ENCODE measurements around the gene RASSF3. TPM values are rescaled to one million over a fixed set of nuclear protein-coding genes. Genes with fewer than 3 reads are reported as not detected.

RASSF3 gene
- total RNA-seq, 1 experiment from 2014 or later: 13.4 TPM

DNA sequence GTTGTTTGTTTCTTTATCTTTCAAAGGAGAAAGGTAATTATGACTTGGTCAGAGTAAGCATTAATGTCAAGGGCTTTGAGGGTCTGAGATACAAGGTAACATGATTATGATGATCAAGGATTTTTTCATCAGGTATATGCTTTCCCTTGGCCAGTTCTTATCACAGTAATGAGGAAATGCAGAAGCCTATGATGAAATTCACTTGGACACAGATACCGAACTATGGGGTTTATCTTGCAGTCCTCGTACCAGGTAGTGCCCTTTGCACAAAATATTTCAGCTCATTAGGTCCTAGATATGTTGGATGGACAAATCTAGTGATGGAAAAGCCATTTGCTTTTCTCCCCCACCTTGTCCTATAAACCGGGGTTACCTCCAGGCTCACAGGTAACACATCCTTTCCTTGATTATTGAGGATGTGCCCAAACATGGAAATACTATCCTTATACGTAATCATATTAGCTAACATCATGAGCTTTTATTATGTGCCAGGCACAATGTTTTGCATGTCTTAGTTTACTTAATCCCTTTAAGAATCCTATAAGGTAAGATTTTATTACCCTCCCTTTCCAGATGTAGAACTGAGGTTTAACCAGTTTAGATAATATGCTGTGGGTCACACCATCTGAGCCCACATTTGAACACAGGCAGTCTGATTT is 7.0 kb upstream of the RASSF3 start:
- no peaks in the 10 kb centered on the region for H3K36me3 ChIP-seq (ENCODE audit: low read depth, low read length)
- no peak overlapping the region for H3K4me3 ChIP-seq (ENCODE audit: low read length)
- TF ChIP-seq EZH2phosphoT487 (IDR thresholded peaks at IDR 0.05; ENCODE audit: borderline replicate concordance, low read length): no peak
- TF ChIP-seq EZH2 (IDR thresholded peaks at IDR 0.05; ENCODE audit: low read length, unreplicated experiment): no peak
- TF ChIP-seq, protein P1, sequence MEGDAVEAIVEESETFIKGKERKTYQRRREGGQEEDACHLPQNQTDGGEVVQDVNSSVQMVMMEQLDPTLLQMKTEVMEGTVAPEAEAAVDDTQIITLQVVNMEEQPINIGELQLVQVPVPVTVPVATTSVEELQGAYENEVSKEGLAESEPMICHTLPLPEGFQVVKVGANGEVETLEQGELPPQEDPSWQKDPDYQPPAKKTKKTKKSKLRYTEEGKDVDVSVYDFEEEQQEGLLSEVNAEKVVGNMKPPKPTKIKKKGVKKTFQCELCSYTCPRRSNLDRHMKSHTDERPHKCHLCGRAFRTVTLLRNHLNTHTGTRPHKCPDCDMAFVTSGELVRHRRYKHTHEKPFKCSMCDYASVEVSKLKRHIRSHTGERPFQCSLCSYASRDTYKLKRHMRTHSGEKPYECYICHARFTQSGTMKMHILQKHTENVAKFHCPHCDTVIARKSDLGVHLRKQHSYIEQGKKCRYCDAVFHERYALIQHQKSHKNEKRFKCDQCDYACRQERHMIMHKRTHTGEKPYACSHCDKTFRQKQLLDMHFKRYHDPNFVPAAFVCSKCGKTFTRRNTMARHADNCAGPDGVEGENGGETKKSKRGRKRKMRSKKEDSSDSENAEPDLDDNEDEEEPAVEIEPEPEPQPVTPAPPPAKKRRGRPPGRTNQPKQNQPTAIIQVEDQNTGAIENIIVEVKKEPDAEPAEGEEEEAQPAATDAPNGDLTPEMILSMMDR (conservative IDR thresholded peaks at IDR 0.05; ENCODE audit: low read depth, low read length): no peak
- no peaks in the 10 kb centered on the region for H3K27me3 ChIP-seq (ENCODE audit: low read length)
- no peak overlapping the region for H3K27ac ChIP-seq (ENCODE audit: low read length)
- no peaks in the 10 kb centered on the region for H3K9me3 ChIP-seq (ENCODE audit: low read length)
- H3F3A ChIP-seq (ENCODE audit: low read length, unreplicated experiment): no peaks in the 10 kb centered on the region
- CTCF ChIA-PET: no interaction called here
- no peak overlapping the region for H3K9ac ChIP-seq (ENCODE audit: low read length)
- ATAC-seq (no peak), DNase-seq (no peak)
- H3K79me2 ChIP-seq (ENCODE audit: low read length): no peaks in the 10 kb centered on the region
- H3K4me2 ChIP-seq (ENCODE audit: low read length): no peak overlapping the region
- intact Hi-C loops (cut with micrococcal nuclease): no loop called here
- no peak overlapping the region for H2AFZ ChIP-seq (ENCODE audit: low read length)
- POLR2A ChIA-PET (ENCODE audit: unreplicated experiment): no interaction called here
- H3K4me1 ChIP-seq (ENCODE audit: insufficient read depth, low read length): peaks cover 5% of the 10 kb centered on the region; the same call in 1 of the 2 replicates
- no peaks in the 10 kb centered on the region for H4K20me1 ChIP-seq (ENCODE audit: low read length)
- no TSS peak for BruUV-seq (replicated peaks)
- no peaks in the 10 kb centered on the region for H3K9me2 ChIP-seq (replicated peaks; ENCODE audit: low read length)

DNA sequence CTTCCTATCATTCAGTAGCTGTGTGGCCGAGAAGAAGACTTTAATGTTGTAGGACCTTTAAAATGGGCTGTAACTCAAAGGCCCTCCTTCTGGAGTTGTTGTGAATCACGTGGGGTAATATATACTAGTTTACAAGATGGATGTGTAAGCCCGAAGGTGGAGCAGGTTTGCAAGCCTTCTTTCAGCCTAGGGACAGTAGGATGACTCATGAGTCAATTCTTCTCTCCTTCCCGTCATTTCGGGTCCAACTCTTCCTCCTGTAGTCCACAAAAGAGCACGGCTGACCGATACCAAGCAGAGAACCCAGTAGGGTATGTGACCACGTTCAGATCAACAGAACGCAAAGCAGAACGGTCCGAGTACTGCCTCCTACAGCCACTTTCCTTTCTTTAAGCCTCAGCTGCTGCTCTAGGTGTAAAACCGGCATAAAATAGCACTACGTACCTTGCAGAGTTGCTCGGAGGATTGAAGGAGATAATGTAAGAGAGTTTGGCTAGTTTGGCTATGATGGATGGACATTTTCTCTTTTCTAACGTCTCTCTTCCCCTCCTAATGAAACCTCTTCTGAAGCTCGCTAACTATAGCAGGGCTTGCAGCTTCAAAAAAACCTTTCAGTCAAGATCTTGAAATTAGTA is 1.3 kb upstream of the RASSF3 start:
- DNase-seq (peak; percentile 86), ATAC-seq (peak; percentile 54)
- intact Hi-C loops (cut with micrococcal nuclease): loop anchor here (1.0 to 5.0 kb wide), 5 partner anchors 42 to 87 kb away; no protein-coding TSS in a partner anchor
- H3K4me1 ChIP-seq (ENCODE audit: insufficient read depth, low read length): peaks cover 10% of the 10 kb centered on the region; the same call in 1 of the 2 replicates
- TF ChIP-seq EZH2 (IDR thresholded peaks at IDR 0.05; ENCODE audit: low read length, unreplicated experiment) (no peak), EZH2phosphoT487 (IDR thresholded peaks at IDR 0.05; ENCODE audit: borderline replicate concordance, low read length) (no peak)
- TF ChIP-seq, protein P1 (conservative IDR thresholded peaks at IDR 0.05; ENCODE audit: low read depth, low read length): no peak
- CTCF ChIA-PET: interaction anchor here (0.8 to 1.2 kb wide), 3 partner anchors 42 to 89 kb away, joined by 3 to 5 read pairs (median 3); no protein-coding TSS in a partner anchor
- peak overlapping the region; percentile 69 for H3K9ac ChIP-seq (ENCODE audit: low read length)
- H3K4me3 ChIP-seq (ENCODE audit: low read length): peak overlapping the region; percentile 69
- H3K9me3 ChIP-seq (ENCODE audit: low read length): no peaks in the 10 kb centered on the region
- peak overlapping the region; percentile 90 for H3K4me2 ChIP-seq (ENCODE audit: low read length)
- H3K9me2 ChIP-seq (replicated peaks; ENCODE audit: low read length): no peaks in the 10 kb centered on the region
- 0 out of 2 replicates have a peak, but pooled peaks cover 7% of the 10 kb centered on the region for H4K20me1 ChIP-seq (ENCODE audit: low read length)
- peak overlapping the region; percentile 75 for H2AFZ ChIP-seq (ENCODE audit: low read length)
- H3K79me2 ChIP-seq (ENCODE audit: low read length): peaks cover 36% of the 10 kb centered on the region
- H3K27ac ChIP-seq (ENCODE audit: low read length): peak overlapping the region; percentile 78
- H3K36me3 ChIP-seq (ENCODE audit: low read depth, low read length): no peaks in the 10 kb centered on the region
- BruUV-seq (replicated peaks): no TSS peak
- no peaks in the 10 kb centered on the region for H3K27me3 ChIP-seq (ENCODE audit: low read length)
- POLR2A ChIA-PET (ENCODE audit: unreplicated experiment): interaction anchor here (0.6 kb wide), 2 partner anchors 15 to 64 kb away, joined by 3 to 4 read pairs; no protein-coding TSS in a partner anchor
- H3F3A ChIP-seq (ENCODE audit: low read length, unreplicated experiment): peaks cover 4% of the 10 kb centered on the region
